NOMO-1 treated with dmso at 0.1 percent for 144 hours (cell line): ENCODE measurements around the gene NBPF1.
"Not testable (repeated sequence)": the region's sequence is repeated elsewhere in the genome, so short reads cannot be mapped to it uniquely, and the experiment has no call there.

Experiments used
- DNase-seq: peaks from one replicate; lab custom pipeline; 2025; ENCODE audit not compliant: unreplicated experiment; lab: John Stamatoyannopoulos, UW

NBPF1 gene

DNA sequence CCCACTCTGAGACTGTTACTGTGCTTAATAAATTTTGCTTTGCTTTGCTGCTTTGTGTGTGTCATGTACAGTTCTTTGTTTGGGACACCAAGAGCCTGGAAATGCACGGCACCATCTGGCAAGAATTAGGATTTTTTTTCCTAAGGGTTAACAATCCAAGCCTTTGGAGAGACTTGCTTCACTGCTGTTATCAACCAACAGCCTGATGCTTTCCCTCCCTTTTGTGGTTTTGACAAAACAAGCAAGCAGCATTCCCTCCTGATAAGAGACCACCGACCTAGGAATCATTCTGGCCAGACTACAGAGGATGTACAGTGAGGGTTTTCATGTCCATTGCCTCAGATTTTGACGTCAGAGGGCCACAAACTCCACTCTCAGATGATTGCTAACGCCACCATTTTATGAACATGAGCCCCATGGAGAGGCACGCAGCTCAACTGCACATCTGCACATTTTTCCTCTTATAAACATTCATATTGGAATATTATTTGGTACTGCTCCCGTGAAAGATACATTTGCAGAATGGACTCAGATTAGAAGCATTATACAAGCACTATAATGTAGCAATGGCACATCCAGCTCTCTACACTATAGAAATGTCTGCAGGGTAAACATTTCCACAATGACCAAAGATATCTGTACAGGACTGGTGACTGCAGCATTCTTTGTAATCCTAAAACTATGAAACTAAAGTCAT lies 94.0 kb downstream of the NBPF1 start:
- not testable (repeated sequence) for DNase-seq

DNA sequence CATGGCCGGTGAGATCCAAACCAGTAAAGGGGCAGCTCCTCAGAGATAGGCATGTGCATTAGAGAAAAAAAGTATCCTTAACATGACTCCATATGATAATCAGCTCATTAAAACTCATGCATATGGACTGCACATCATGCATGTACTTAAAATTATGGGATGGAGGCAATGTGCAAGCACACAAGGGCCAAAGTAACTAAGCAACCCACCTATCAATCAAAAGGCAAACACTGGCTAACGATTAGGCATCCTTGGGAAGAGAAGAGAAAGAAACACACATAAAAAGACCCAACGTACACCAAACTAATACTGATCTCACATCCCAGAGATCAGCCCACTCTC lies 94.5 kb downstream of the NBPF1 start:
- not testable (repeated sequence) for DNase-seq

DNA sequence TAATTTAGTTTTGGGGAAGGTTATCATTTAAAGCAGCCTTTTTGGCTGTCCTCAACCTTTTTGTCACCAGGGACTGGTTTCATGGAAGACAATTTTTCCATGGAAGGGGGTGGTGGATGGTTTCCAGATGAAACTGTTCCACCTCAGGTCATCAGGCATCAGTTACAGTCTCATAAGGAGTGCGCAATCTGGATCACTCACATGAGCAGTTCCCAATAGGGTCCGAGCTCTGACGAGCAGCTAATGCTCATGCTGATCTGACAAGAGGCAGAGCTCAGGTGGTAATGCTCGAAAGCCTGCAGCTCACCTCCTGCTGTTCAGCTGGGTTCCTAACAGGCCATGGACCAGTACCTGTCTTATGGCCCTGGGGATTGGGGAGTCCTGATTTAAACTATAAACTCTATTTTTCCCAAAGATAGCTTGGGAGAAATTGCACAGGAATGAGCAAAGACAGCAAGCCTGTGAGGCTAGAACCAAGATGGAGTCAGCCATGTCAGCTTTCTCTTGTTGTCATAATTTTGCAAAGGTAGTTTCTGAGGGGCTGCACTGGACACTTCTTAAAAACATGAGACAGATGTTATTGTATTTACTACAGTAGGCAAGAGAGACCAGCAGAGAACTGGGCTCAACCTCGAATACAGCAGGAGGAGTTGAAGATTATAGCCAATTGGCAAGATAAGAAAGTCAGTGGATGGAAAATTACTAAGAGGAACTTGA lies 96.5 kb downstream of the NBPF1 start:
- not testable (repeated sequence) for DNase-seq

DNA sequence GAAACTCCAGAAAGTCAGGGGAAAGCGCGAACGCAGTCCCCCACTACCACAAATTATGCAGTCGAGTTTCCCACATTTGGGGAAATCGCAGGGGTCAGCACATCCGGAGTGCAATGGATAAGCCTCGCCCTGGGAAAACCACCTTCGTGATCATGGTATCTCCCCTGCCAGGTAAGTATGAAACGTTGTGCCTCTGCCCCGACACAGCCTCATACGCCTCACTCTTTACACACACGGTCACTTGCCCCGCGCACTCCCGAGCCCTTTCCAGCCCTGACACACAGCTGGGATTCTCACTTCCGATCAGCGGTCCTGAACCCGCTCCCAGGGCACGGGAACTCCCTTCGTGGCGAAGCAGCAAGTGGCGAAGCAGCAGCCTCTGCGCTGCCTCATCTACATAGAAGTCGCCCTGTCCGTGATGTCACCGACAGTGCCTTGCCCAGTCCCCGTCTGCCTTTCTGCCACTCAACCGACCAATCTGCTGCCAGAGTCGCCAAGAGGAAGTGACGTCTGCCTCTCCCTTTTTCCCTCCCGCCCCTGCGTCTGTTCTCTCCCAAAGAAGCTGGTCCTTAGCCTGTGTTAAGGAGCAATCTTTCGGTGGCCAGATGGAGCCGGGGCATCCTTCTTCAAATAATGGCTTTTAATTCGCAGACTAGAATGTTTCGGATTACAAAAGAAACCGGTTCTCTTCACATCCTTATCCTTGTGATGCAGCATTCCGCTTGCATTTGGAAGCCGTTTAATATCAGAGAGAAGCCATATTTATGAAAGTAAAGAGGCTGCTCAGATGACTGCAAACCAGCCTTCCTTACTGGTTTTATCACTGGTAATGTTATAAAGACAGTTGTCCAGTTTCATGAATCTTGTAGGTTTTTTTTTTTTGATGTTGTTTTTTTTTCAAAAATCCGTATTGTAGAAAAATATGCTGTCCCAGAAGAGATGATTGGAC lies 99.0 kb downstream of the NBPF1 start, which contains the start of gene RNU1-1:
TSS of gene RNU1-1 (minus strand) at position 179 of the 949 bp plus-strand sequence.
- peak; percentile 32 for DNase-seq

- peak; percentile 71 for DNase-seq
Observed at GRCh38 chr1:16513412-16514106, 99.8 kb downstream of the NBPF1 start.

GRCh38 chr1:16512624-16513411 lies 100.5 kb downstream of the NBPF1 start:
- not testable (repeated sequence) for DNase-seq
